ENCODE results near the gene ODAD2. TPM values are rescaled to one million over a fixed set of nuclear protein-coding genes. Genes with fewer than 3 reads are reported as not detected.

ODAD2 gene
- total RNA-seq, 2 donors from 2014 or later, result 0.66 TPM; not detected in 1

- ATAC-seq (no peak), DNase-seq (no peak)
- Histone ChIP-seq H3K9me3 (no peaks in the 10 kb centered on the region), H3K36me3 (replicated peaks in 1 of 2; ENCODE audit: insufficient read depth in 1 of 2, low read depth in 2 of 2) (no peaks in the 10 kb centered on the region), H3K27ac (no peak overlapping the region), H3K4me3 (no peak overlapping the region), H3K4me1 (no peaks in the 10 kb centered on the region), H3K27me3 (no peaks in the 10 kb centered on the region)
- intact Hi-C loops (cut with DNase I), result no loop called here
- 34 to 35% methylated on average over 2 of the region's 2 CpGs for WGBS, 2 donors
- no peak for TF ChIP-seq CTCF (IDR thresholded peaks at IDR 0.05)
- TF ChIP-seq POLR2A (IDR thresholded peaks at IDR 0.05), result no peak
Measured at GRCh38 chr10:28012990-28013515, 14.2 kb upstream of the ODAD2 start.

GRCh38 chr10:28010821-28011220 is 11.9 kb upstream of the ODAD2 start:
- ATAC-seq (no peak), DNase-seq (no peak)
- Histone ChIP-seq H3K4me1 (no peaks in the 10 kb centered on the region), H3K27ac (no peak overlapping the region), H3K4me3 (no peak overlapping the region), H3K27me3 (no peaks in the 10 kb centered on the region), H3K9me3 (no peaks in the 10 kb centered on the region), H3K36me3 (replicated peaks in 1 of 2; ENCODE audit: insufficient read depth in 1 of 2, low read depth in 2 of 2) (no peaks in the 10 kb centered on the region)
- intact Hi-C loops (cut with DNase I), result no loop called here
- TF ChIP-seq CTCF (IDR thresholded peaks at IDR 0.05) (no peak), POLR2A (IDR thresholded peaks at IDR 0.05) (no peak)
- WGBS, 2 donors, result 82 to 83% methylated on average over 1 of the region's 1 CpG

GRCh38 chr10:28008054-28008453 is 9.2 kb upstream of the ODAD2 start:
- TF ChIP-seq POLR2A (IDR thresholded peaks at IDR 0.05) (no peak), CTCF (IDR thresholded peaks at IDR 0.05) (no peak)
- DNase-seq (no peak), ATAC-seq (no peak)
- intact Hi-C loops (cut with DNase I), result loop anchor here (10.0 kb wide), 1 partner anchor 223 kb away; no protein-coding TSS in a partner anchor
- WGBS, 2 donors, result 38 to 54% methylated on average over 3 of the region's 3 CpGs
- Histone ChIP-seq H3K27me3 (no peaks in the 10 kb centered on the region), H3K36me3 (replicated peaks in 1 of 2; ENCODE audit: insufficient read depth in 1 of 2, low read depth in 2 of 2) (no peaks in the 10 kb centered on the region), H3K4me1 (no peaks in the 10 kb centered on the region), H3K4me3 (no peak overlapping the region), H3K27ac (no peak overlapping the region), H3K9me3 (no peaks in the 10 kb centered on the region)

GRCh38 chr10:28001353-28001752 is 2.5 kb upstream of the ODAD2 start:
- Histone ChIP-seq H3K4me3 (no peak overlapping the region), H3K27ac (no peak overlapping the region), H3K27me3 (no peaks in the 10 kb centered on the region), H3K4me1 (peaks cover 5% of the 10 kb centered on the region), H3K36me3 (replicated peaks in 1 of 2; ENCODE audit: insufficient read depth in 1 of 2, low read depth in 2 of 2) (no peaks in the 10 kb centered on the region), H3K9me3 (no peaks in the 10 kb centered on the region)
- ATAC-seq, result no peak
- no peak for DNase-seq
- no peak for TF ChIP-seq CTCF (IDR thresholded peaks at IDR 0.05)
- no peak for TF ChIP-seq POLR2A (IDR thresholded peaks at IDR 0.05)
- intact Hi-C loops (cut with DNase I), result loop anchor here (10.0 kb wide), 1 partner anchor 217 kb away; no protein-coding TSS in a partner anchor
- 73 to 84% methylated on average over 7 of the region's 7 CpGs for WGBS, 2 donors

Measured in body of pancreas (tissue), 4 donors.